MV-4-11 (cell line): ENCODE results near the gene ANP32E.
A peak's percentile ranks its signal among the peaks of the same experiment; 100 is the strongest.
"Not testable (repeated sequence)": the region's sequence is repeated elsewhere in the genome, so short reads cannot be mapped to it uniquely, and the experiment has no call there.

ENCODE experiments used
- DNase-seq: peaks from one replicate; lab custom pipeline; 2025; lab: John Stamatoyannopoulos, UW

Gene ANP32E

GRCh38 chr1:150256554-150257341, 20.8 kb upstream of the ANP32E start:
- DNase-seq, result no peak

GRCh38 chr1:150256198-150256553, 20.3 kb upstream of the ANP32E start:
- no peak for DNase-seq

- DNase-seq, result no peak
These were observed 14.0 kb upstream of the ANP32E start for GRCh38 chr1:150249936-150250335.

GRCh38 chr1:150243003-150243402, 7.1 kb upstream of the ANP32E start:
- DNase-seq, result no peak

GRCh38 chr1:150237746-150238145, 1.8 kb upstream of the ANP32E start:
- DNase-seq, result no peak

DNA sequence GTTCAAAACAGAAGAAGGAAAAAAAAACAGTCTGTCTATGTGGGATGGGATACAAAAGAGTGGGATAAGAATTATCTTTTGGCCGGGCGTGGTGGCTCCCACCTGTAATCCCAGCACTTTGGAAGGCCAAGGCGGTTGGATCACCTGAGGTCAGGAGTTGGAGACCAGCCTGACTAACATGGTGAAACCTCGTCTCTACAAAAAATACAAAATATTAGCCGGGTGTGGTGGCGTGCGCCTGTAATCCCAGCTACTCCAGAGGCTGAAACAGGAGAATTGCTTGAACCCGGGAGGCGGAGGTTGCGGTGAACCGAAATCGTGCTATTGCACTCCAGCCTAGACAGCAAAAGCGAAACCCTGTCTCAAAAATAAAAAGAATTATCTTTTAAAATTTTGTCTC, 1.3 kb upstream of the ANP32E start:
- DNase-seq, result not testable (repeated sequence)

DNA sequence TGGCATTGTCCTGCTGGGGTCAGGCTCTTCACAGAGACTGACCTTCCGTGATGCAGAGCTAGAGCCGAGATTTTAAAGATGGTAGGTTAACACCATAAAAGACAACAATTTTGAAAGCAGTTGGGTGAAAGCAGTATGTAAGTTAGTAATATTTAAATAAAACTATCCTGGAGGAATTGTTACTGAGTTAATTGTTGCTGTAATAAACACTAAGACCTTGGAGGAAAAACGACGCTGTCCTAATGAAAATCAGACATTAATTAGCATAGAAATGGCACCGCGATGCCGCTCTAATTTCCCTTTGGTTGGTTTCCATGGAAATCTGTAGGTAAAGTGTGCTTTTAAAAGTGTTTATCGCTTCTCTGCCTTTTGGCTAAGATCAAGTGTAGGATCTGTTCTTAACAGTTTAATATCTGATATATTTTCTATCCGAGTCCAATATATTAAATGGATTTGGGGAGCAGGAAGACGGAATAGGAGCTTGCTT, 745 bp upstream of the ANP32E start:
- DNase-seq, result no peak

GRCh38 chr1:150235294-150235851, 539 bp downstream of the ANP32E start:
- peak; percentile 32 for DNase-seq

DNA sequence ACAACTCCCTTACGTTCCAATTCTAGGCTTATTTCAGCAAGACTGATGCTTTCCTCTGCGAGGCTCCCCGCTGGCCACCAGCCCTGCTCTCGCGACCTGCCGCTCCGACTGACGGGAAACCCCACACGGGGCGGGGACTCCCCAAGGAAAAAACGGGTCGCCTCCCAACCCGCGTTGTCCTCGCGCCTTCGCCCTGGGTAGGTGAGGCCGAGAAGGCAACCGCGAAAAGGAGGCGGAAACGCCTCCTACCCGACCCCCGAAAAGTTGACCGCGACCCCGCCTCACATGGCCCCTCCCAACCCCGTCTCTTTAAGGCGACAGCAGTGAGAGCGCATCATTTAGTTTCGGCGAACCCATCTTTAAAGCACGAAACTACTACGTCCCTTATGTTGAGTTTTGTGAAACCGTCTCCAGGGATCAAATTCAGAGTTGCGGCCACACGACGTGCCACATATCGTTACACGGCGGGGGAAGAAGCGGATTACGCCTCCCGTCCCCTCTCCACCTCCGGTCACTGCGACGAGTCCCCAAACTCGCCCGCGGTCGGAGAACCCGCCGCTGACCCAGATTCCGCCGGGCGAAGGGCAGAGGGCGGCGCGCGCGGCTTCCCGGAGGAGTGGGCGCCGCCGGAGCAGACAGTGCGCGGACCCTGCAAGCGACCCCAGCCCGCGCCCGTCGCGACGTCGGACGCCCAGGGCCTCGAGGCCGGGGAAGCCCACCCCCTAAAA, 1.2 kb downstream of the ANP32E start:
- DNase-seq, result peak; percentile 78

- no peak for DNase-seq
These were observed 1.7 kb downstream of the ANP32E start for GRCh38 chr1:150234309-150234565.

- DNase-seq, result peak; percentile 73
These were observed 2.3 kb downstream of the ANP32E start for GRCh38 chr1:150233359-150234308.

GRCh38 chr1:150232921-150233320, 3.0 kb downstream of the ANP32E start:
- not testable (repeated sequence) for DNase-seq

- not testable (repeated sequence) for DNase-seq
These were observed 7.7 kb downstream of the ANP32E start for GRCh38 chr1:150228246-150228645.

GRCh38 chr1:150227228-150227627, 8.7 kb downstream of the ANP32E start:
- no peak for DNase-seq

DNA sequence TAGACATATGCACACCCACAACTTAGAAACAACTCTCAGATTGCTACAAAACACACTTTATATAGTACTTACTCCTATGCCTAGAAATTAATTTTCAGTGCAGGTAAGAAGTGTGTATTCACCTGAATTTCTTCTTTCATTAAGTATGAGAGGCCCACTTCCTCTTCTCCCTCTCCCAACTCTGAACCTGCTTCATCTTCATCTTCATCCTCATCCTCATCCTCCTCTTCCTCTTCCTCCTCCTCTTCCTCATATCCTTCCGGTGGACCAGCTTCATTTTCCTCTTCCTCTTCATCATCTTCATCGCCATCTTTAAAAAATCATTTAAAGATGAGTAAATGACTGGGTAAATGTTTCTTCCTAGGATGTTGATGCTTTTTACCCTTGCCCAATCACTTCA, 9.4 kb downstream of the ANP32E start:
- DNase-seq, result no peak

DNA sequence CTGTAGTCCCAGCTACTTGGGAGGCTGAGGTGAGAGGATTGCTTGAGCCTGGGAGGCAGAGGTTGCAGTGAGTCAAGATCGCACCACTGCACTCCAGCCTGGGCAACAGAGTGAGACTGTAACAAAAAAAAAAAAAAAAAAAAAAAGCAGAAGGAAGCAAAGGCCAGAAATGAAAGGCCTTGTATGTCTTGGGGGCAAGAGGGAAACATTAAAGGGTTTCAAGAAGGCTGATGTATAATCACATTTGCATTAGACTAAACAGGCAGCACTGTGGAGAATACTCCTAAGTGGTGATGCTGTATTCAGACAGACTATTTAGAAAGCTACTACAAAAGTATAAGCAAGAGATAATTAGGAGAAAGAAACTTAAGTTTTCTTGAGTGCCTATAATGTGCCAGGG, 10.4 kb downstream of the ANP32E start:
- DNase-seq, result no peak

GRCh38 chr1:150224983-150225382, 10.9 kb downstream of the ANP32E start:
- no peak for DNase-seq

- peak; percentile 20 for DNase-seq
These were observed 14.4 kb downstream of the ANP32E start for GRCh38 chr1:150221552-150221951.

GRCh38 chr1:150215855-150216254, 20.1 kb downstream of the ANP32E start:
- DNase-seq, result not testable (repeated sequence)

DNA sequence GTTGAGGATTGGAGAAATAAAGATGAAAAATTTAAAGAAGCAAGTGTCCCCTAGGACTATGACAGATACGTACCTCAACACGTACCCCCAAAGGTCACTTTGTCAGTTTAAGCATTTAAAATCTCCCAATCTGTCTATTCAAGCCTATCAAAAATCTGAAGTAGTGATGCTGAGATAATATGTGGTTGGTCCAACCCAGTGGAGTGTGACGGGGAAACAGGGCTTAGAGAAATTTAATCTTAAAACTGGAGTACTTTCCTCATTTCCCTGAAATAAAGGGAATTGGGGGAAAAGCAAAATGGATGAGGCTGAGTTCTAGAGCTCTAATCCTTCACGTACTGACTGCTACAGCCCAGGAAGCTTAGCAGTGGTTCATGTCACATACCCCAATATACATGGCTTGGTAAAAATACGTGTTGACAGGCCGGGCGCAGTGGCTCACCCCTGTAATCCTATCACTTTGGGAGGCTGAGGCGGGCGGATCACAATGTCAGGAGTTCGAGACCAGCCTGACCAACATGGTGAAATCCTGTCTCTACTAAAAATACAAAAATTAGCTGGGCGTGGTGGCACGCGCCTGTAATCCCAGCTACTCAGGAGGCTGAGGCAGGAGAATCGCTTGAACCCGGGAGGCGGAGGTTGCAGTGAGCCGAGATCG, 21.7 kb downstream of the ANP32E start:
- not testable (repeated sequence) for DNase-seq
